Adrenal gland (tissue), 12 donors: ENCODE data around the gene MACROD2. TPM values are rescaled to one million over a fixed set of nuclear protein-coding genes. Genes with fewer than 3 reads are reported as not detected.

ENCODE experiments used
- DNase-seq, 7 donors: peaks; one replicate each; pipeline ENCODE4 v3.0.0-alpha.2; 2019 to 2020
- H3K27ac ChIP-seq, 5 donors: fragments of 200-600 bp; sonication (generic) in 4 of 5; 1 replicate in 3 of 5; 2 replicates in 2 of 5; pipeline versions ENCODE4 v1.5.1 to v1.8.0; 2016 to 2020; ENCODE audit warnings: mild to moderate bottlenecking in 1 of 5
- H3K27me3 ChIP-seq: fragments of 200-600 bp; 2 replicates; pipeline ENCODE4 v1.8.0; 2021
- H3K36me3 ChIP-seq, 2 donors: fragments of 200-600 bp; replicated peaks in 1 of 2; 1 replicate in 1 of 2; 2 replicates in 1 of 2; pipeline versions ENCODE4 v1.5.1 to v1.8.0; 2018 to 2022
- H3K4me1 ChIP-seq, 2 donors: fragments of 200-600 bp; replicated peaks in 1 of 2; 1 replicate in 1 of 2; 2 replicates in 1 of 2; pipeline versions ENCODE4 v1.5.1 to v1.8.0; 2018 to 2021
- H3K4me3 ChIP-seq, 4 donors: fragments of 200-600 bp; sonication (generic) in 3 of 4; one replicate each; pipeline ENCODE4 v1.5.1; 2016 to 2018
- H3K9me3 ChIP-seq, 3 donors: fragments of 200-600 bp; sonication (generic) in 1 of 3; replicated peaks in 1 of 3; 1 replicate in 2 of 3; 2 replicates in 1 of 3; pipeline versions ENCODE4 v1.5.1 to v1.8.0; 2016 to 2021
- POLR2A ChIP-seq, 2 donors: fragments of 450-650 bp; IDR thresholded peaks; one replicate each; pipeline ENCODE4 v1.6.1; 2017; ENCODE audit warnings: antibody characterized with exemption in 2 of 2, mild to moderate bottlenecking in 2 of 2, moderate library complexity in 1 of 2
- WGBS, 4 donors: extraction: QIAGEN DNeasy Blood & Tissue Kit in 2 of 4; methylation state at CpG; one replicate each; pipeline versions ENCODE4 v1.1.5 to v1.1.7; 2013 to 2017; 5-methylcytosine and 5-hydroxymethylcytosine counted together
- intact Hi-C, 2 donors: fragments of 100-400 bp; cut with DNase I; formaldehyde crosslinking; loops; one replicate each; pipeline versions ENCODE4 v1.14.1 to v1.15.0; 2022 to 2023
- polyA plus RNA-seq, 3 donors: library from polyadenylated mRNA; stranded (reverse); fragments of 200-250 nt in 2 of 3; fragments of 350-450 nt in 1 of 3; fragmentation: Illumina TruSeq in 1 of 3; extraction: RNeasy Lipid Tissue Mini Kit (QIAGEN cat#74804) in 1 of 3; gene quantifications; one replicate each; pipeline ENCODE4 v1.2.3, GENCODE V29; 2013 to 2014
- total RNA-seq, 9 donors: library from RNA; depleted of rRNA in 4 of 9; stranded (reverse); fragments of >200 nt in 4 of 9; fragments of 120-200 nt in 1 of 9; fragmentation: NEBNext Ultra II Directional in 1 of 9; extraction: Animal tissue kit (Norgen Biotek cat#: 25700) in 1 of 9; gene quantifications; one replicate each; pipeline versions ENCODE4 v1.1.0 to v1.2.4, GENCODE V29; 2013 to 2023
- TF ChIP-seq, protein P1 (sequence below), 6 experiments: fragments of 450-650 bp in 4 of 6; fragments of 200-600 bp in 2 of 6; sonication (generic) in 1 of 6; IDR thresholded peaks; 1 replicate in 5 of 6; 2 replicates in 1 of 6; pipeline versions ENCODE4 v1.5.1 to v1.8.0; 2016 to 2021; ENCODE audit warnings: antibody characterized with exemption in 6 of 6, mild to moderate bottlenecking in 2 of 6, moderate library complexity in 1 of 6
- donor health status: healthy with polysubstance abuse.
- donor health status: Bipolar disorder and iron deficiency.
- donor health status: DM: yes; HTN: yes; CAD: no.
- donor health status: DM: no; HTN: no; CAD: no.
- donor health status: DM: no; HTN: no; CAD: no.
- donor health status: DM: yes; HTN: yes; CAD: no.

MACROD2 gene
- total and polyA plus RNA-seq, 12 donors: 1.1 to 21.2 (median 6.4) TPM

DNA sequence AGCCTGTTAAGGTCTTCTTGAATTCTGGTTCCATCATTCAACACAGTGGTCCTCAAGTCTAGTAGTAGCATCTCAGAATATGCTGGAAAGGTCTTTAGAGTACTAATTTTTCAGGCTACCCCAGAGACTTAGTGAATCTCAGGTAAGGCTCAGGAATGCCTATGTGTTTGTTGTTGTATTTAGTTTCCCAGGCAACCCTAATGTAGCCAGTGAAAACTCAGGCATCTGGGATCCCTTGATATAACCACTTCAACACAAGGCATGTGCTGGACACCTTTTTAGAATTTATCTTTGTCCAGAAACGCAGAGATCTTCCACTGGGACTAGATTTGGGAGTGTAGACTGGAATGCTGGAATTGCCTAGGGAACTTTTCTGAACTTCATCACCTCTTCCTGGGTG lies 940.0 kb downstream of the MACROD2 start:
- Histone ChIP-seq H3K36me3 (no peaks in the 10 kb centered on the region), H3K27me3 (no peaks in the 10 kb centered on the region), H3K4me1 (no peaks in the 10 kb centered on the region), H3K27ac (no peak overlapping the region), H3K4me3 (no peak overlapping the region), H3K9me3 (no peaks in the 10 kb centered on the region)
- no peak for DNase-seq
- WGBS, 4 donors: 42 to 50% (median 49%) methylated on average over 1 of the region's 1 CpG
- intact Hi-C loops: no loop called here
- TF ChIP-seq, protein P1, sequence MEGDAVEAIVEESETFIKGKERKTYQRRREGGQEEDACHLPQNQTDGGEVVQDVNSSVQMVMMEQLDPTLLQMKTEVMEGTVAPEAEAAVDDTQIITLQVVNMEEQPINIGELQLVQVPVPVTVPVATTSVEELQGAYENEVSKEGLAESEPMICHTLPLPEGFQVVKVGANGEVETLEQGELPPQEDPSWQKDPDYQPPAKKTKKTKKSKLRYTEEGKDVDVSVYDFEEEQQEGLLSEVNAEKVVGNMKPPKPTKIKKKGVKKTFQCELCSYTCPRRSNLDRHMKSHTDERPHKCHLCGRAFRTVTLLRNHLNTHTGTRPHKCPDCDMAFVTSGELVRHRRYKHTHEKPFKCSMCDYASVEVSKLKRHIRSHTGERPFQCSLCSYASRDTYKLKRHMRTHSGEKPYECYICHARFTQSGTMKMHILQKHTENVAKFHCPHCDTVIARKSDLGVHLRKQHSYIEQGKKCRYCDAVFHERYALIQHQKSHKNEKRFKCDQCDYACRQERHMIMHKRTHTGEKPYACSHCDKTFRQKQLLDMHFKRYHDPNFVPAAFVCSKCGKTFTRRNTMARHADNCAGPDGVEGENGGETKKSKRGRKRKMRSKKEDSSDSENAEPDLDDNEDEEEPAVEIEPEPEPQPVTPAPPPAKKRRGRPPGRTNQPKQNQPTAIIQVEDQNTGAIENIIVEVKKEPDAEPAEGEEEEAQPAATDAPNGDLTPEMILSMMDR (IDR thresholded peaks at IDR 0.05): no peak
- no peak for TF ChIP-seq POLR2A (IDR thresholded peaks at IDR 0.05)

DNA sequence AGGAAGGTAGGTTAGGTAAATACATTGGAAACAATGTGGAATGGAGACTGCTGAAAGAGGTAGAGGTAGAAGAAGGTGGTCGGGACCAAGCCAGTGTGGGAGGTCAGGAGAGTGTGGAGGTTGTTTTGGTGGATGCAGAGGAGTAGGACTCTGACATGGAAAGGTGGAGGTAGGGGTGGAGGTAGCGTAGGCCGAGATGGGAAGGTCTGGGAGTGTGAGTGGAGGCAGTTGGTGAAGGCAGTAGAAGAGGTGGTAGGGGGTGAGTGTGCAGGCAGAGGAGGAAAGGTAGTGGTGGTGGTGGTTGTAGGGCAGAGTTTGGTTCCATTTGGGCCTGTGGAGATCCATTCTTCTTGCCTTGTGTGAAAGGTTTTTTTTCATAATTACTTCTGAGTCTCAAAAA lies 941.7 kb downstream of the MACROD2 start:
- Histone ChIP-seq H3K27me3 (no peaks in the 10 kb centered on the region), H3K9me3 (no peaks in the 10 kb centered on the region), H3K36me3 (no peaks in the 10 kb centered on the region), H3K4me3 (no peak overlapping the region), H3K27ac (no peak overlapping the region), H3K4me1 (no peaks in the 10 kb centered on the region)
- 80 to 92% (median 87%) methylated on average over 3 of the region's 3 CpGs for WGBS, 4 donors
- TF ChIP-seq, protein P1 (IDR thresholded peaks at IDR 0.05): no peak
- TF ChIP-seq POLR2A (IDR thresholded peaks at IDR 0.05): no peak
- DNase-seq: no peak
- intact Hi-C loops: no loop called here

DNA sequence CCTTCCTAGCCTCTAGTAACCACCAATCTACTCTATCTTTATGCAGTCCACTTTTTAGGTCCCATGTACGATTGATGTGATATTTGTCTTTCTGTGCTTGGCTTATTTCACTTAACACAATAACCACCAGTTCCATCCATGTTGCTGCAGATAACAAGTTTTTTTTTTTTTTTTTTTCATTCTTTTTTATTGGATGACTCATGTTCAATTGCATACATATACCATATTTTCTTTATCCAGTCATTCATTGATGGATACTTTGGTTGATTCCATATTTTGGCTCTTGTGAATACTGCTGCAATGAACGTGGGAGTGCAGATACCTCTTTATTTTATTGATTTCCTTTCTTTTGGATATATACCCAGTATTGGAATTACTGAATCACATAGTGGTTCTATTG lies 942.5 kb downstream of the MACROD2 start:
- no peaks in the 10 kb centered on the region for H3K36me3 ChIP-seq
- H3K4me1 ChIP-seq: no peaks in the 10 kb centered on the region
- H3K27me3 ChIP-seq: no peaks in the 10 kb centered on the region
- no peak overlapping the region for H3K4me3 ChIP-seq
- TF ChIP-seq, protein P1 (IDR thresholded peaks at IDR 0.05): no peak
- no peak for TF ChIP-seq POLR2A (IDR thresholded peaks at IDR 0.05)
- no peak overlapping the region for H3K27ac ChIP-seq
- DNase-seq: no peak
- no peaks in the 10 kb centered on the region for H3K9me3 ChIP-seq
- intact Hi-C loops: no loop called here
- WGBS, 4 donors: 80 to 85% (median 81%) methylated on average over 2 of the region's 2 CpGs

GRCh38 chr20:14947536-14947935 lies 952.2 kb downstream of the MACROD2 start:
- TF ChIP-seq, protein P1 (IDR thresholded peaks at IDR 0.05): no peak
- no peak for TF ChIP-seq POLR2A (IDR thresholded peaks at IDR 0.05)
- Histone ChIP-seq H3K36me3 (no peaks in the 10 kb centered on the region), H3K4me3 (no peak overlapping the region), H3K9me3 (no peaks in the 10 kb centered on the region), H3K4me1 (peaks cover 0 to 11% of the 10 kb centered on the region in 2 donors), H3K27me3 (no peaks in the 10 kb centered on the region), H3K27ac (no peak overlapping the region)
- WGBS, 4 donors: 56 to 80% (median 70%) methylated on average over 1 of the region's 1 CpG
- intact Hi-C loops: no loop called here
- DNase-seq: no peak
